NCI-H187 treated with DMSO at 0.1 percent for 48 hours (cell line): ENCODE results near the gene DDX28.
"Not testable (repeated sequence)": the region's sequence is repeated elsewhere in the genome, so short reads cannot be mapped to it uniquely, and the experiment has no call there.

ENCODE experiments used
- DNase-seq: peaks from one replicate; lab custom pipeline; 2025; lab: John Stamatoyannopoulos, UW

Gene DDX28

GRCh38 chr16:68037841-68038597 lies 15.0 kb upstream of the DDX28 start:
- no peak for DNase-seq

- no peak for DNase-seq
Measured at GRCh38 chr16:68035227-68035626, 12.2 kb upstream of the DDX28 start.

GRCh38 chr16:68033101-68033500 lies 10.1 kb upstream of the DDX28 start:
- no peak for DNase-seq

- DNase-seq = no peak
Measured at GRCh38 chr16:68031951-68032350, 8.9 kb upstream of the DDX28 start.

- not testable (repeated sequence) for DNase-seq
Measured at GRCh38 chr16:68030108-68030507, 7.1 kb upstream of the DDX28 start.

GRCh38 chr16:68028996-68029395 lies 6.0 kb upstream of the DDX28 start:
- no peak for DNase-seq

- DNase-seq = no peak
Measured at GRCh38 chr16:68022278-68022727, 729 bp downstream of the DDX28 start.

GRCh38 chr16:68021490-68021889 lies 1.5 kb downstream of the DDX28 start:
- no peak for DNase-seq

- no peak for DNase-seq
Measured at GRCh38 chr16:68019167-68019680, 3.8 kb downstream of the DDX28 start.

GRCh38 chr16:68015681-68016080 lies 7.4 kb downstream of the DDX28 start, which contains the start of gene DPEP2NB:
DPEP2NB (minus strand) TSS chr16:68015911; CDS start chr16:68015770, 141 bp downstream.
- no peak for DNase-seq

- DNase-seq = no peak
Measured at GRCh38 chr16:68013440-68013839, 9.6 kb downstream of the DDX28 start.

- not testable (repeated sequence) for DNase-seq
Measured at GRCh38 chr16:68009872-68010271, 13.2 kb downstream of the DDX28 start.

- no peak for DNase-seq
Measured at GRCh38 chr16:68009157-68009735, 13.8 kb downstream of the DDX28 start.

GRCh38 chr16:68005786-68006286 lies 17.2 kb downstream of the DDX28 start:
- no peak for DNase-seq

- no peak for DNase-seq
Measured at GRCh38 chr16:68005211-68005610, 17.8 kb downstream of the DDX28 start.

GRCh38 chr16:68003031-68003430 lies 20.0 kb downstream of the DDX28 start:
- no peak for DNase-seq

- DNase-seq = no peak
Measured at GRCh38 chr16:68000450-68000849, 22.6 kb downstream of the DDX28 start.

- no peak for DNase-seq
Measured at GRCh38 chr16:67999985-68000384, 23.0 kb downstream of the DDX28 start.

GRCh38 chr16:67998779-67999688 lies 24.0 kb downstream of the DDX28 start, which contains the start of gene DPEP2:
DPEP2 (minus strand) TSS chr16:67999484; CDS start chr16:67993212, 6,272 bp downstream.
- DNase-seq = not testable (repeated sequence)

- not testable (repeated sequence) for DNase-seq
Measured at GRCh38 chr16:67998231-67998778, 24.7 kb downstream of the DDX28 start.

GRCh38 chr16:67996666-67997065 lies 26.4 kb downstream of the DDX28 start:
- no peak for DNase-seq

GRCh38 chr16:67995423-67995822 lies 27.6 kb downstream of the DDX28 start:
- DNase-seq = no peak
